Chondrocyte (in vitro differentiated cells): ENCODE measurements around the gene NFKBIZ. TPM values are rescaled to one million over a fixed set of nuclear protein-coding genes. Genes with fewer than 3 reads are reported as not detected.
A peak's percentile ranks its signal among the peaks of the same experiment; 100 is the strongest.

Experiments
- DNase-seq: peaks from one replicate; pipeline ENCODE4 v3.0.0; 2021; ENCODE audit warnings: mixed read lengths, low spot score
- H3K27ac Mint-ChIP-seq: one replicate; pipeline ENCODE4 v1.8.0; 2021; ENCODE audit warnings: mild to moderate bottlenecking, moderate library complexity, mixed read lengths; ENCODE audit not compliant: unreplicated experiment
- H3K27me3 Mint-ChIP-seq: 2 replicates; pipeline ENCODE4 v1.8.0; 2021; ENCODE audit warnings: low read depth, mixed read lengths
- H3K36me3 Mint-ChIP-seq: 2 replicates; pipeline ENCODE4 v1.8.0; 2021; ENCODE audit warnings: low read depth, mixed read lengths
- H3K4me1 Mint-ChIP-seq: 2 replicates; pipeline ENCODE4 v1.8.0; 2021; ENCODE audit warnings: low read depth, mild to moderate bottlenecking, mixed read lengths
- H3K4me3 Mint-ChIP-seq: one replicate; pipeline ENCODE4 v1.8.0; 2021; ENCODE audit warnings: mild to moderate bottlenecking, moderate library complexity, mixed read lengths; ENCODE audit not compliant: unreplicated experiment
- H3K9me3 Mint-ChIP-seq: 2 replicates; pipeline ENCODE4 v1.8.0; 2021; ENCODE audit warnings: low read depth, mixed read lengths
- CTCF ChIP-seq: fragments of 200-600 bp; sonication (generic); IDR thresholded peaks from 2 replicates; pipeline ENCODE4 v1.5.0; 2021; ENCODE audit warnings: antibody characterized with exemption, mild to moderate bottlenecking, moderate library complexity
- total RNA-seq: library from RNA; stranded (reverse); gene quantifications from 3 replicates; pipeline ENCODE4 v1.2.1, GENCODE V29; 2021

Gene NFKBIZ
- total RNA-seq, 1 donor from 2014 or later, result 18.9 TPM

GRCh38 chr3:101851072-101851770 lies 1.9 kb downstream of the NFKBIZ start:
- TF ChIP-seq CTCF, result no peak
- Mint-ChIP-seq H3K36me3 (peaks cover 40% of the 10 kb centered on the region), H3K27me3 (no peaks in the 10 kb centered on the region), H3K27ac (peak overlapping the region; percentile 92), H3K9me3 (no peaks in the 10 kb centered on the region), H3K4me3 (peak overlapping the region; percentile 93), H3K4me1 (peaks cover 46% of the 10 kb centered on the region)
- DNase-seq, result no peak

- peaks cover 45% of the 10 kb centered on the region for H3K36me3 Mint-ChIP-seq
- H3K27me3 Mint-ChIP-seq, result no peaks in the 10 kb centered on the region
- peak overlapping the region; percentile 93 for H3K4me3 Mint-ChIP-seq
- no peaks in the 10 kb centered on the region for H3K9me3 Mint-ChIP-seq
- peak overlapping the region; percentile 8 for H3K27ac Mint-ChIP-seq
- TF ChIP-seq CTCF, result no peak
- DNase-seq, result no peak
- H3K4me1 Mint-ChIP-seq, result peaks cover 46% of the 10 kb centered on the region
These were observed 2.8 kb downstream of the NFKBIZ start for GRCh38 chr3:101851850-101852714.

GRCh38 chr3:101852983-101853840 lies 3.9 kb downstream of the NFKBIZ start:
- Mint-ChIP-seq H3K4me3 (no peak overlapping the region), H3K27me3 (no peaks in the 10 kb centered on the region), H3K9me3 (no peaks in the 10 kb centered on the region), H3K27ac (no peak overlapping the region), H3K36me3 (peaks cover 54% of the 10 kb centered on the region), H3K4me1 (peaks cover 52% of the 10 kb centered on the region)
- no peak for TF ChIP-seq CTCF
- no peak for DNase-seq

- peaks cover 46% of the 10 kb centered on the region for H3K4me1 Mint-ChIP-seq
- no peaks in the 10 kb centered on the region for H3K27me3 Mint-ChIP-seq
- H3K4me3 Mint-ChIP-seq, result no peak overlapping the region
- no peak overlapping the region for H3K27ac Mint-ChIP-seq
- H3K9me3 Mint-ChIP-seq, result no peaks in the 10 kb centered on the region
- no peak for TF ChIP-seq CTCF
- DNase-seq, result no peak
- H3K36me3 Mint-ChIP-seq, result peaks cover 61% of the 10 kb centered on the region
These were observed 4.7 kb downstream of the NFKBIZ start for GRCh38 chr3:101853982-101854381.
